HS-27A (cell line): ENCODE measurements around the gene CADPS2.
"Not testable (repeated sequence)": the region's sequence is repeated elsewhere in the genome, so short reads cannot be mapped to it uniquely, and the experiment has no call there.

Source experiments
- DNase-seq: peaks from one replicate; pipeline ENCODE4 v3.0.0-alpha.2; 2012; ENCODE audit warnings: low read depth, missing footprints

Gene CADPS2

DNA sequence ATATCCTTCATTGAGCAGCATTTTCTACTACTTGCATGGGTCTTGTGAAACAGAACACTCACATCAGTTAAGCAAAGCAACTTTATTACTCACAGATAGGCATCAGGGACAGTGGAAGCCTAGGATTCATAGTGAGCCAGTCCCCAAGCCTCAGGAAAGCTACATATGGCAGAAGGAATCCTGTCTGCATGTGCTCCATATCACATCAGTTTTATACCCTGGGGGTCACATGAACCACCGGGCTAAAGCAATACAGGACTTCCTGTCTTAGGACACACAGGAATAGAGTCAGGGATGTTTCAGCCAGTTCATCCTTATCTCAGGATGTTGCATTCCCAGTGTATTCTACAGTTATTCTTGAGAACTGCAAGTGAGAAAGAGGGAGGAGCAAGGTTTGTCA lies 596.8 kb downstream of the CADPS2 start:
- DNase-seq: no peak

DNA sequence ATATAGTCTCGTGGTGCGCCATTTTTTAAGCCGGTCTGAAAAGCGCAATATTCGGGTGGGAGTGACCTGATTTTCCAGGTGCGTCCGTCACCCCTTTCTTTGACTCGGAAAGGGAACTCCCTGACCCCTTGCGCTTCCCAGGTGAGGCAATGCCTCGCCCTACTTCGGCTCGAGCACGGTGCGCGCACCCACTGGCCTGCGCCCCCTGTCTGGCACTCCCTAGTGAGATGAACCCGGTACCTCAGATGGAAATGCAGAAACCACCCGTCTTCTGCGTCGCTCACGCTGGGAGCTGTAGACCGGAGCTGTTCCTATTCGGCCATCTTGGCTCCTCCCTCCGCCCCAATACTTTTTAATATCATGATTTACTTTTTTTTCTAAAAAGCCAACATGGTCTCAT lies 601.7 kb downstream of the CADPS2 start:
- not testable (repeated sequence) for DNase-seq

DNA sequence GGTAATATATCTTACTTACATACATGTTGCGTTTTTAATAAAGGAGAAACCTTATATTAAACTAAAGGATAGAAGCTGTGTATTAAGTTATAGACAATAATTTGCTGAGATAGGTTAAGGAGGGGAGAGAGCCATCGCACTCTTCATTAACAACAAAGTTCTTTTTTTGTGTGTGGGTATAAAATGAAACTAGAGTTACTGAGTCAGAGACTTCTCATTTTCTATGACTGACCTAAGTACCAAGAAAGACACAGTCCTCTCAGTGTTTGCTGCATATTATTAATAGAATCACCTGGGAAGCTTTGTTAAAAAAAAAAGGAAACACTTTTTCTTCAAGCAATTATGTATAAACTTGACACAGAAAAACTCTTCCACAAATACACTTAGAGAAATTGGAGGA lies 613.1 kb downstream of the CADPS2 start:
- no peak for DNase-seq

DNA sequence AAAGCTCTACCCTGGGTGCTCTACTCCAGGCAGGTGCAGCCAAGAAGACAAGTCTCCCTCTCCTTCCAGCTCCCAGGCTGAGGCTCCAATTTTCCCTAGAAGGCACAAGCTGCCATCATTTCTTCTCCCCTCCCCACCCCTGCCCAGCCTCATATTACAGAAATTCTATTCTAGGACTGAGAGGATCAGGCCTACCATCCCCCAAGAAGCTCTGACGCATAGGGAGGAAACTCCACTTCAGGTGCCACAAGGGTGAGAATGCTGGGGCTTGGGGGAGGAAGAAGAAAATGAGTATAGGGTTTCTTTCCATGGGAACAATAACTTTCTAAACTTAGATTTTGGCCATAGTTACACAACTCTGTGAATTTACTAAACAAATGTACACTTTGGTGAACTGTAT lies 617.0 kb downstream of the CADPS2 start:
- no peak for DNase-seq
